H1 (cell line): Measurements from ENCODE around the gene FCRL5. TPM values are rescaled to one million over a fixed set of nuclear protein-coding genes. Genes with fewer than 3 reads are reported as not detected.

Source experiments
- CTCF ChIA-PET: fragments of 300-600 bp; sonication (Branson Sonifier 250); formaldehyde crosslinking; loops from one replicate; lab custom pipeline; 2021; ENCODE audit not compliant: partially characterized antibody; lab: Charles Lee
- POLR2A ChIA-PET: fragments of 300-600 bp; sonication (Branson Sonifier 250); formaldehyde crosslinking; loops from one replicate; lab custom pipeline; 2021; ENCODE audit warnings: inconsistent platforms; ENCODE audit not compliant: partially characterized antibody; lab: Charles Lee
- DNase-seq, 2 experiments: peaks; one replicate each; pipeline versions ENCODE4 v3.0.0 to v3.0.0-alpha.2; 2010 to 2022; ENCODE audit warnings: low spot score in 2 of 2, low read depth in 1 of 2, mixed read lengths in 1 of 2
- FAIRE-seq: peaks from 2 replicates; lab custom pipeline; 2011; peaks lifted over from hg19 to GRCh38; lab: Jason Lieb, UNC
- H2AFZ ChIP-seq: 2 replicates; pipeline ENCODE4 v1.8.1; 2012; ENCODE audit warnings: low read length, inconsistent platforms
- H2AK5ac ChIP-seq: 2 replicates; pipeline ENCODE4 v1.6.1; 2013; ENCODE audit warnings: low read depth, low read length
- H2BK120ac ChIP-seq: replicated peaks from 2 replicates; pipeline ENCODE3; 2013; ENCODE audit warnings: low read depth, low read length, inconsistent platforms
- H2BK12ac ChIP-seq: 2 replicates; pipeline ENCODE4 v1.6.1; 2013; ENCODE audit warnings: low read depth, low read length
- H2BK15ac ChIP-seq: 2 replicates; pipeline ENCODE4 v1.6.1; 2013; ENCODE audit warnings: low read length
- H2BK20ac ChIP-seq: 2 replicates; pipeline ENCODE4 v1.6.1; 2013; ENCODE audit warnings: low read length
- H2BK5ac ChIP-seq: 2 replicates; pipeline ENCODE4 v1.6.1; 2013; ENCODE audit warnings: low read depth, low read length
- H3K14ac ChIP-seq: 2 replicates; pipeline ENCODE4 v1.6.1; 2013; ENCODE audit warnings: inconsistent platforms; ENCODE audit not compliant: insufficient read length
- H3K18ac ChIP-seq: 2 replicates; pipeline ENCODE4 v1.6.1; 2013; ENCODE audit warnings: low read length; ENCODE audit errors: extremely low read depth
- H3K23ac ChIP-seq: 2 replicates; pipeline ENCODE4 v1.6.1; 2013; ENCODE audit warnings: inconsistent platforms; ENCODE audit not compliant: insufficient read length
- H3K23me2 ChIP-seq: 2 replicates; pipeline ENCODE4 v1.6.1; 2013; ENCODE audit warnings: low read depth, low read length
- H3K27ac ChIP-seq: 2 replicates; pipeline ENCODE4 v1.6.1; 2011; ENCODE audit warnings: low read depth, low read length, inconsistent platforms
- H3K27me3 ChIP-seq, 4 experiments: replicated peaks in 1 of 4; 1 replicate in 1 of 4; 2 replicates in 3 of 4; pipeline versions ENCODE4 v1.6.1 to v1.8.1; 2011 to 2013; ENCODE audit warnings: low read length in 3 of 4, mild to moderate bottlenecking in 3 of 4, inconsistent platforms in 2 of 4, mixed read lengths in 2 of 4, moderate library complexity in 1 of 4; ENCODE audit not compliant: control insufficient read depth in 3 of 4, insufficient read depth in 3 of 4; ENCODE audit errors: extremely low read depth in 1 of 4
- H3K36me3 ChIP-seq, 4 experiments: 2 replicates each; pipeline versions ENCODE4 v1.6.1 to v1.8.1; 2011 to 2013; ENCODE audit warnings: mild to moderate bottlenecking in 4 of 4, low read length in 3 of 4, moderate library complexity in 2 of 4, control low read depth in 1 of 4, inconsistent platforms in 1 of 4; ENCODE audit not compliant: insufficient read depth in 4 of 4, control insufficient read depth in 2 of 4
- H3K4ac ChIP-seq: replicated peaks from 2 replicates; pipeline ENCODE3; 2013; ENCODE audit warnings: low read length, low read depth, mixed read lengths, inconsistent platforms; ENCODE audit not compliant: insufficient read length
- H3K4me1 ChIP-seq, 4 experiments: replicated peaks in 1 of 4; 1 replicate in 1 of 4; 2 replicates in 3 of 4; pipeline versions ENCODE4 v1.6.1 to v1.8.1; 2011 to 2013; ENCODE audit warnings: low read length in 3 of 4, inconsistent platforms in 2 of 4, mixed read lengths in 1 of 4; ENCODE audit not compliant: insufficient read depth in 4 of 4, control insufficient read depth in 3 of 4
- H3K4me2 ChIP-seq, 2 experiments: 2 replicates each; pipeline versions ENCODE4 v1.6.1 to v1.8.1; 2011 to 2013; ENCODE audit warnings: low read depth in 2 of 2, low read length in 2 of 2, control low read depth in 1 of 2, inconsistent platforms in 1 of 2, mild to moderate bottlenecking in 1 of 2; ENCODE audit not compliant: insufficient read depth in 1 of 2
- H3K4me3 ChIP-seq, 4 experiments: fragments of 200-600, 300-600 bp in 1 of 4; sonication (generic), shearing (Covaris generic), sonication (Bioruptor Twin) in 1 of 4; 2 replicates each; pipeline versions ENCODE4 v1.5.1 to v1.8.1; 2011 to 2016; ENCODE audit warnings: low read length in 4 of 4, low read depth in 3 of 4, control low read depth in 2 of 4, inconsistent platforms in 2 of 4, mild to moderate bottlenecking in 2 of 4, mixed read lengths in 1 of 4, moderate library complexity in 1 of 4; ENCODE audit not compliant: insufficient read depth in 2 of 4; ENCODE audit errors: extremely low read depth in 1 of 4
- H3K56ac ChIP-seq: replicated peaks from 2 replicates; pipeline ENCODE3; 2013; ENCODE audit warnings: low read depth, mild to moderate bottlenecking, mixed read lengths, low read length, inconsistent platforms; ENCODE audit not compliant: insufficient read length
- H3K79me1 ChIP-seq: 2 replicates; pipeline ENCODE4 v1.6.1; 2013; ENCODE audit warnings: low read depth, low read length, control low read depth
- H3K79me2 ChIP-seq, 2 experiments: 2 replicates each; pipeline versions ENCODE4 v1.6.1 to v1.8.1; 2012 to 2013; ENCODE audit warnings: low read length in 2 of 2, mild to moderate bottlenecking in 2 of 2, inconsistent platforms in 1 of 2; ENCODE audit not compliant: insufficient read depth in 2 of 2, control insufficient read depth in 1 of 2
- H3K9ac ChIP-seq, 4 experiments: replicated peaks in 1 of 4; 1 replicate in 1 of 4; 2 replicates in 3 of 4; pipeline versions ENCODE4 v1.6.1 to v1.8.1; 2011 to 2013; ENCODE audit warnings: low read depth in 3 of 4, low read length in 3 of 4, control low read depth in 2 of 4, mild to moderate bottlenecking in 2 of 4, moderate library complexity in 2 of 4, inconsistent platforms in 1 of 4; ENCODE audit errors: extremely low read depth in 1 of 4
- H3K9me3 ChIP-seq, 2 experiments: 2 replicates each; pipeline versions ENCODE4 v1.6.1 to v1.8.1; 2012 to 2013; ENCODE audit warnings: mild to moderate bottlenecking in 2 of 2, moderate library complexity in 2 of 2, control low read depth in 1 of 2, inconsistent platforms in 1 of 2, low read depth in 1 of 2, low read length in 1 of 2, mixed read lengths in 1 of 2; ENCODE audit not compliant: insufficient read depth in 2 of 2
- H4K20me1 ChIP-seq, 2 experiments: replicated peaks in 1 of 2; 2 replicates each; pipeline versions ENCODE3 to v1.8.1; 2011 to 2013; ENCODE audit warnings: inconsistent platforms in 2 of 2, low read length in 2 of 2, mild to moderate bottlenecking in 1 of 2; ENCODE audit not compliant: insufficient read depth in 2 of 2, control insufficient read depth in 1 of 2
- H4K5ac ChIP-seq: 2 replicates; pipeline ENCODE4 v1.6.1; 2013; ENCODE audit warnings: low read length, low read depth, mixed read lengths, inconsistent platforms; ENCODE audit not compliant: insufficient read length
- H4K8ac ChIP-seq: 2 replicates; pipeline ENCODE4 v1.8.0; 2013; ENCODE audit warnings: mild to moderate bottlenecking, moderate library complexity, low read length, inconsistent platforms; ENCODE audit not compliant: insufficient read depth; ENCODE audit errors: extremely low read depth
- H4K91ac ChIP-seq: replicated peaks from 2 replicates; pipeline ENCODE3; 2013; ENCODE audit warnings: low read length, mixed read lengths, inconsistent platforms; ENCODE audit not compliant: insufficient read length
- SIX5 ChIP-seq: IDR thresholded peaks from 2 replicates; pipeline ENCODE4 v1.6.1; 2011; ENCODE audit warnings: mild to moderate bottlenecking, low read depth, low read length
- TAF7 ChIP-seq: optimal IDR thresholded peaks from 2 replicates; pipeline ENCODE3; 2011; ENCODE audit warnings: low read depth, mild to moderate bottlenecking, inconsistent platforms, low read length, moderate library complexity, borderline replicate concordance
- WGBS, 2 experiments: shearing (Covaris generic) in 1 of 2; methylation state at CpG; one replicate each; pipeline versions ENCODE4 v1.1.6 to v1.1.7; 2013 to 2015; ENCODE audit warnings: low lambda C conversion rate in 2 of 2, mixed read lengths in 2 of 2, inconsistent platforms in 1 of 2, low coverage in 1 of 2, missing lambda C conversion rate in 1 of 2; ENCODE audit not compliant: insufficient replicate concordance in 2 of 2, insufficient coverage in 1 of 2, insufficient read length in 1 of 2; ENCODE audit errors: extremely low coverage in 1 of 2, missing lambda C conversion rate in 1 of 2; 5-methylcytosine and 5-hydroxymethylcytosine counted together
- polyA plus RNA-seq, 7 experiments: library from polyadenylated mRNA; depleted of rRNA in 3 of 7; stranded (reverse) in 5 of 7; unstranded in 2 of 7; fragments of >200 nt in 5 of 7; fragments of 200-250 nt in 2 of 7; gene quantifications; 1 replicate in 5 of 7; 2 replicates in 1 of 7; 4 replicates in 1 of 7; pipeline versions ENCODE4 v1.2.1 to v1.2.3, GENCODE V29; 2011 to 2013; ENCODE audit warnings: missing spikeins in 2 of 7, mixed read lengths in 2 of 7
- total RNA-seq: library from RNA; stranded (reverse); fragmentation: NEBNext Ultra II Directional; extraction: Animal tissue kit (Norgen Biotek cat#: 25700); gene quantifications from 2 replicates; pipeline ENCODE4 v1.2.1, GENCODE V29; 2021

FCRL5 gene
- total and polyA plus RNA-seq, 2 of the 8 experiments (the other 6 are each of a cell fraction or from before 2014, with no cell fraction given): 1.0 to 2.6 TPM

DNA sequence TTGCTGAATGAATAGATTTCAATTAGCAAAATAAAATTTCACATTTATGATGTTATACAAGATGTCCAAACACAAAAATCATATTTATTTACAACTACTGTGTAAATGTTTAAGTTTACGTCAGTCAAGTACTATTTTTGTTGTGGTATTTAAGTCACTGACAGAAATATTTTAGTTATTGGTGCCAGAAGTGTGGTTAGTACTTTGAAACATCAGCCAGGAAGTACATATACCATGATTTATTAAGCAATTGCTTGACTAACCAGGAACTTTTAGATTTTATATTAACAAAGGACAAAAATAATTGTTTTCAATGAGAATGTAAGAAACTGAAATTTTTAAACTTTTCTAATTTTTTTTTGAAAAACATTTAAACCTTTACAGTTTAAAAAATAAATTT lies 47.9 kb upstream of the FCRL5 start:
- no peak overlapping the region for H3K4ac ChIP-seq
- H3K23ac ChIP-seq: no peak overlapping the region
- H2AFZ ChIP-seq: no peak overlapping the region
- no peak overlapping the region for H3K27ac ChIP-seq
- no peaks in the 10 kb centered on the region for H3K79me2 ChIP-seq
- H3K4me2 ChIP-seq: no peak overlapping the region
- TF ChIP-seq TAF7 (no peak), SIX5 (no peak)
- H3K4me1 ChIP-seq: no peaks in the 10 kb centered on the region
- WGBS, 2 experiments: 84% methylated on average over 1 of the region's 1 CpG; no CpG with 5 or more reads in 1 of the 2 experiments
- H4K20me1 ChIP-seq: no peaks in the 10 kb centered on the region
- H3K4me3 ChIP-seq: no peak overlapping the region
- H2AK5ac ChIP-seq: no peak overlapping the region
- DNase-seq: no peak
- no peak overlapping the region for H2BK120ac ChIP-seq
- H4K5ac ChIP-seq: no peak overlapping the region
- no peaks in the 10 kb centered on the region for H3K79me1 ChIP-seq
- H3K14ac ChIP-seq: no peak overlapping the region
- H2BK12ac ChIP-seq: no peak overlapping the region
- ChIA-PET CTCF (interaction anchor here (0.8 kb wide), 1 partner anchor 20 kb away, joined by 3 read pairs; no protein-coding TSS in a partner anchor), POLR2A (no interaction called here)
- no peaks in the 10 kb centered on the region for H3K23me2 ChIP-seq
- no peak overlapping the region for H4K91ac ChIP-seq
- no peak for FAIRE-seq
- H2BK5ac ChIP-seq: no peak overlapping the region
- H3K9ac ChIP-seq: no peak overlapping the region
- H2BK20ac ChIP-seq: no peak overlapping the region
- no peak overlapping the region for H3K56ac ChIP-seq
- H3K9me3 ChIP-seq: no peaks in the 10 kb centered on the region
- H4K8ac ChIP-seq: no peak overlapping the region
- H2BK15ac ChIP-seq: no peak overlapping the region
- no peaks in the 10 kb centered on the region for H3K27me3 ChIP-seq
- no peak overlapping the region for H3K18ac ChIP-seq
- H3K36me3 ChIP-seq: no peaks in the 10 kb centered on the region
